Subcutaneous adipose tissue (tissue), 4 donors: ENCODE data around the gene ELF1. TPM values are rescaled to one million over a fixed set of nuclear protein-coding genes. Genes with fewer than 3 reads are reported as not detected.

Experiments used
- total RNA-seq, 4 donors: library from RNA; depleted of rRNA; stranded (reverse); fragments of >200 nt; gene quantifications; one replicate each; pipeline ENCODE4 v1.1.0, GENCODE V29; 2016
- TF ChIP-seq, protein P1 (sequence below): fragments of 450-650 bp; IDR thresholded peaks from one replicate; pipeline ENCODE4 v1.5.1; 2016; ENCODE audit warnings: low read depth, mild to moderate bottlenecking, control low read depth, antibody characterized with exemption, moderate library complexity

The ELF1 gene
- total RNA-seq, 4 donors from 2014 or later = 68.6 to 109 (median 102) TPM

DNA sequence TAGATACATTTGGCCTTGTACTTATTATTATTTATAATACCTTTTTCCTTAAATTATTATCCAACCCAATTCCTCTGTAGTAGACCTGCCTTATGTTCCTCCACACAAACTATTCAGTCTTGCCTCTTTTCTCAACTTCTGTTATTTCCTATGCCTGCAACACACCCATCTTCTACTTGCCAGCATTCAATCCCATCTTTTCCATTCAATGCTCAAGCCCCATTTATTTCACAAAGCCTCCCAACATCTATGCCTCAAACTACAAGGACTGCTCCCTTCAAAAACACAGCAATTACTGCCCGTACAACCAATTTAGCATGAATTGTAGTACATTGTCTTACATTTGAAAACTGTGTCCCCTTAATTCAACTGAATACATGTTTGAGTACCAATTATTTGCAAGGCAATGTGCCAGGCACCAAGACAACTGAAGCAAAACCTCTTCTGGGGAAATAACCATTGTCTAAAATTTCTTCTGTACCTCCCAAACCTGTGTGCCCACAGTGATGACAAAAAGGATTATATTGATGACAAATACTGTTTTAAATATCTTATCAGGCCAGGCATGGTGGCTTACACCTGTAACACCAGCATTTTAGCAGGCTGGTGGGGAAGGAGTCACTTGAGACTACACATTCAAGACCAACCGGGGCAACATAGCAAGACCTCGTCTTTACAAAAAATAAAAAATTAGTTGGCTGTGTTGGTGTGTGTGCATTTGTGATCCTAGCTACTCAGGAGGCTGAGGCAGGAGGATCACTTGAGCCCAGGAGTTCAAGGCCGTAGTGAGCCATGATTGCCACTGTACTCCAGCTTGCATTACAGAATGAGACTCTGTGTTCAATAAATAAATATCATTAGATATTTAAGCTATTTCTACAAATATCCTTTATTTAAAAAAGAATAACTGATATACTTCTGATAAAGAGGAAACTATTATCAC is 35.1 kb downstream of the ELF1 start:
- TF ChIP-seq, protein P1, sequence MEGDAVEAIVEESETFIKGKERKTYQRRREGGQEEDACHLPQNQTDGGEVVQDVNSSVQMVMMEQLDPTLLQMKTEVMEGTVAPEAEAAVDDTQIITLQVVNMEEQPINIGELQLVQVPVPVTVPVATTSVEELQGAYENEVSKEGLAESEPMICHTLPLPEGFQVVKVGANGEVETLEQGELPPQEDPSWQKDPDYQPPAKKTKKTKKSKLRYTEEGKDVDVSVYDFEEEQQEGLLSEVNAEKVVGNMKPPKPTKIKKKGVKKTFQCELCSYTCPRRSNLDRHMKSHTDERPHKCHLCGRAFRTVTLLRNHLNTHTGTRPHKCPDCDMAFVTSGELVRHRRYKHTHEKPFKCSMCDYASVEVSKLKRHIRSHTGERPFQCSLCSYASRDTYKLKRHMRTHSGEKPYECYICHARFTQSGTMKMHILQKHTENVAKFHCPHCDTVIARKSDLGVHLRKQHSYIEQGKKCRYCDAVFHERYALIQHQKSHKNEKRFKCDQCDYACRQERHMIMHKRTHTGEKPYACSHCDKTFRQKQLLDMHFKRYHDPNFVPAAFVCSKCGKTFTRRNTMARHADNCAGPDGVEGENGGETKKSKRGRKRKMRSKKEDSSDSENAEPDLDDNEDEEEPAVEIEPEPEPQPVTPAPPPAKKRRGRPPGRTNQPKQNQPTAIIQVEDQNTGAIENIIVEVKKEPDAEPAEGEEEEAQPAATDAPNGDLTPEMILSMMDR = no peak

DNA sequence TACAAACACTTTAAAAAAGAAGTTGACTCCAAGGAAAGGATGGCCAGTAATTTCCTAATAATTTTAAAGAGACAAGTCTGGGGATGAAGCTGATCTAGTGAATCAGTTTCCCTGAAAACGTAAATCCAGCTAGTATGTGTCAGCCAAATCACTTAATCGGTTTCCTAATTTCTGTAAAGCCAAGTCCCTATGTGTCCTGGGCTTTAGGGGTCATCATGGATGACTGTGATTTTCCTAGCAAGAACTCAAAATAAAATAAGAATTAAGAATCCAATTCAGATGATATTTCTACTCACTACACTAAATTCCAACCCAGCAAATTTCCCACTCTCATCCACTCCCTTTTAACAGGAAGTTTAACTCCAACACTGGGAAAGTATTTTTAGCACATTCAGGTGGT is 35.9 kb downstream of the ELF1 start:
- TF ChIP-seq, protein P1 = no peak

DNA sequence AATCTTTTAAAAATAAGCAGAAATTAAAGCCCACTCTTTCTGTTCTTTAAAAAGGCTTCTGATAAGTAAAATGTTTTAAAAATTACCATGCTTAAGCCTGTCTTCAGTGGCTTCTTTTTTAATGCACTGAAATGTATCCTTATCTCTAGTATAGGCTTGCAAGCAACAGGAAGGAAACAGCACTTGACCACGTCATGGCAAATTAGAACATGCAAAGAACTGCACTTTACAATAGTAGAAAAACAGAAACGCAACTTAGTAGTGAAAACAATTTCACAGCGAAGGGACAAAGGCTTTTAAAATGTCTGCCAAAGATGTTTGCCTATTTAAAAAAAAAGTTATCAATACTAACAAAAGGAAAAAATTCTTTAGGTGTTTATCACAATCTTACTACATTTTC is 36.3 kb downstream of the ELF1 start:
- TF ChIP-seq, protein P1 = no peak

DNA sequence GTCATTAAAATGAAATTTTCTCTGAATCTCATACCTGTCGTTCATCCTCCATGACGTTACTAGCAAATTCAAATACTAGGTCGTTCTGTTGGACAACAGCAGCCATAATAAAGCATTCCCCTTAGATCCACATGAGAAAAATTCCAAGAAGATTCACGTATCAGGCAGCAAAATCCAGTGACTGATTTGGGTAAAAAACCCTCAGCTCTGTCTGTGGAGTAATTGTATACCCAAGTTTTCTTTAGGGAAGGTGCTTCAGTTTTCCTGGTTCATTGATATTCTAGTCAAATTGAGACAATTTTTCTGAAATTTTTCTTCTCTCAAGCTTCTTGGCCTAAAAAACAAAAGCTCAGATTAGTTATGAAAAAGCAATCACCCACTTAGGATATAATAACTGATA is 37.2 kb downstream of the ELF1 start:
- TF ChIP-seq, protein P1 = no peak

DNA sequence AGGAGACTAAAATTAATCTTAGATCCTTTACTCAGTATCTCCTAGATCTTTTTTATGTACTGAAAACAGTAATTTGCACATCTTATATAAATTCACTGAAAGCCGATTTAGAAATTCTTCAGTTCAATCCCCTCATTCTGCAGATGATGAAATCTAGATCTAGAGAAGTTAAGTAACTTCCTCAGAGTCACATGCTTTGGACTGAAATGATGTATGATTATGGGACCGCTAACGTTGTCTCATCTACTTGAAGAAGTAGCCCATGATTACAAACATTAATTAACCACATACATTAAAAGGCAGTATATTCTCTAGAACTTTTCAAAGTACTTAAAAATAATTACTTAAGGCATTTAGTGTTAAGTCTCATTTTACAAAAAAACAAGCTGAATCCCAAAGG is 37.8 kb downstream of the ELF1 start:
- TF ChIP-seq, protein P1 = no peak

DNA sequence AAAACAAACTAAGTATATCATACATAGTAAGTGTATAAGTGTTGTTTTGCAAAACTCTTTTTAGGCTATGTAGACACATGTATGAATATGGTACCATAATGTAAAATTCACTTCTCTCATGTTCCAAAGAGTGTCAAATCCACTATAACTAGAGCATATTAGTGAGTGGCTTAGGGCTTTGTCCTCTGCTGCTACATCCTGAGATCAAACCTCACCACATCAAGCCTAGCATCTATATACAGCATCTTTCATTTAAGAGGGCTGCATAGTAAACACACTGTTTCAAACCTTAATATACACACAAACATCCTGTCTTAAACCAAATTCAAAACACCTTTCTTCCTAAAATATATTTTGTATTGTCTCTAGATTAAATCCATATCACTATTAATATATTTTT is 38.7 kb downstream of the ELF1 start:
- TF ChIP-seq, protein P1 = no peak

DNA sequence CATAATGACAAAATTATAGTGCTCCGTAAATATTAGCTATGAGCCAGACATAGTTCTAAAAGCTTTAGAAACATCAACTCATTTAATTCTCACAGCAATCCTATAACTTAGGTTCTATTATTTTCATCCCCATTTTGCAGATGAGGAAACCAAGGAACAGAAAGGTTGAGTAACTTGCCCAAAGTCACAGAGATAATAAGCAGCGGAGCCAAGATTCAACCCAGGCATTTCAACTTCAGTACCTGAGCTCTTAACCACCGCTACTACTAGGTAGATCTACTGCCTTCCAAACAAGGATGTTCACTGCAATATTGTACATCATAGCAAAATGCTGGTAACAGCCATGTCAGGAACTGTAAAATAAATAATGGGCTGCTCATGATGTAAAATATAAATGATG is 39.9 kb downstream of the ELF1 start:
- TF ChIP-seq, protein P1 = no peak
